Vagina (tissue), 2 donors: ENCODE results near the gene OPHN1.

Experiments
- POLR2A ChIP-seq, 2 donors: fragments of 450-650 bp; IDR thresholded peaks; one replicate each; pipeline ENCODE4 v1.6.1; 2017; ENCODE audit warnings: antibody characterized with exemption in 2 of 2, mild to moderate bottlenecking in 2 of 2, moderate library complexity in 2 of 2
- POLR2AphosphoS5 ChIP-seq, 2 donors: sonication (generic); formaldehyde crosslinking; IDR thresholded peaks; one replicate each; pipeline ENCODE4 v1.9.0; 2017; ENCODE audit warnings: antibody characterized with exemption in 2 of 2, mild to moderate bottlenecking in 2 of 2, low read depth in 1 of 2; ENCODE audit not compliant: insufficient read depth in 1 of 2
- TF ChIP-seq, protein P1 (sequence below), 3 experiments: fragments of 450-650 bp in 2 of 3; fragments of 200-600 bp in 1 of 3; sonication (generic) in 1 of 3; IDR thresholded peaks; one replicate each; pipeline ENCODE4 v1.5.1; 2017 to 2019; ENCODE audit warnings: antibody characterized with exemption in 3 of 3, mild to moderate bottlenecking in 2 of 3, moderate library complexity in 2 of 3

GRCh38 chrX:68416592-68416991 is 16.7 kb downstream of the OPHN1 start:
- TF ChIP-seq, protein P1, sequence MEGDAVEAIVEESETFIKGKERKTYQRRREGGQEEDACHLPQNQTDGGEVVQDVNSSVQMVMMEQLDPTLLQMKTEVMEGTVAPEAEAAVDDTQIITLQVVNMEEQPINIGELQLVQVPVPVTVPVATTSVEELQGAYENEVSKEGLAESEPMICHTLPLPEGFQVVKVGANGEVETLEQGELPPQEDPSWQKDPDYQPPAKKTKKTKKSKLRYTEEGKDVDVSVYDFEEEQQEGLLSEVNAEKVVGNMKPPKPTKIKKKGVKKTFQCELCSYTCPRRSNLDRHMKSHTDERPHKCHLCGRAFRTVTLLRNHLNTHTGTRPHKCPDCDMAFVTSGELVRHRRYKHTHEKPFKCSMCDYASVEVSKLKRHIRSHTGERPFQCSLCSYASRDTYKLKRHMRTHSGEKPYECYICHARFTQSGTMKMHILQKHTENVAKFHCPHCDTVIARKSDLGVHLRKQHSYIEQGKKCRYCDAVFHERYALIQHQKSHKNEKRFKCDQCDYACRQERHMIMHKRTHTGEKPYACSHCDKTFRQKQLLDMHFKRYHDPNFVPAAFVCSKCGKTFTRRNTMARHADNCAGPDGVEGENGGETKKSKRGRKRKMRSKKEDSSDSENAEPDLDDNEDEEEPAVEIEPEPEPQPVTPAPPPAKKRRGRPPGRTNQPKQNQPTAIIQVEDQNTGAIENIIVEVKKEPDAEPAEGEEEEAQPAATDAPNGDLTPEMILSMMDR (IDR thresholded peaks at IDR 0.05), result no peak
- TF ChIP-seq POLR2AphosphoS5 (IDR thresholded peaks at IDR 0.05; ENCODE audit: insufficient read depth in 1 of 2, low read depth in 1 of 2) (no peak), POLR2A (IDR thresholded peaks at IDR 0.05) (no peak)
